OCI-LY7 (cell line): ENCODE measurements around the gene SRCIN1. TPM values are rescaled to one million over a fixed set of nuclear protein-coding genes. Genes with fewer than 3 reads are reported as not detected.

Experiments used
- BruUV-seq: library from RNA; stranded (reverse); fragments of 400-500 nt; replicated peaks from 2 replicates; lab custom pipeline; 2021; lab: Mats Ljungman, UMichigan
- CTCF ChIA-PET: fragments of 300-600 bp; sonication (Branson Sonifier 250); formaldehyde crosslinking; loops from one replicate; lab custom pipeline; 2022; ENCODE audit warnings: antibody characterized with exemption; ENCODE audit not compliant: unreplicated experiment; lab: Charles Lee
- POLR2A ChIA-PET: fragments of 300-600 bp; sonication (Branson Sonifier 250); formaldehyde crosslinking; loops from one replicate; lab custom pipeline; 2022; ENCODE audit warnings: antibody characterized with exemption; lab: Charles Lee
- DNase-seq: peaks from one replicate; pipeline ENCODE4 v3.0.0-alpha.2; 2015; ENCODE audit warnings: low spot score
- H2AFZ ChIP-seq: fragments of 200-600 bp; sonication (generic), shearing (Covaris generic); 2 replicates; pipeline ENCODE4 v1.6.1; 2014; ENCODE audit warnings: mild to moderate bottlenecking, antibody characterized with exemption, low read length, moderate library complexity
- H3K27ac ChIP-seq: fragments of 200-600 bp; sonication (generic); 2 replicates; pipeline ENCODE4 v1.5.1; 2014; ENCODE audit warnings: mixed run types, low read depth, mild to moderate bottlenecking, moderate library complexity, low read length, inconsistent platforms; ENCODE audit not compliant: poor library complexity, severe bottlenecking
- H3K36me3 ChIP-seq: fragments of 200-600 bp; sonication (generic); 2 replicates; pipeline ENCODE4 v1.6.1; 2014; ENCODE audit warnings: mild to moderate bottlenecking, antibody characterized with exemption, low read length, moderate library complexity, mixed read lengths; ENCODE audit not compliant: insufficient read depth
- H3K4me1 ChIP-seq: fragments of 200-600 bp; sonication (generic); 2 replicates; pipeline ENCODE4 v1.5.1; 2014; ENCODE audit warnings: mild to moderate bottlenecking, low read length; ENCODE audit not compliant: insufficient read depth, poor library complexity, severe bottlenecking
- H3K4me2 ChIP-seq: fragments of 200-600 bp; sonication (generic); 2 replicates; pipeline ENCODE4 v1.6.1; 2014; ENCODE audit warnings: mild to moderate bottlenecking, low read length
- H3K4me3 ChIP-seq: fragments of 200-600 bp; sonication (generic); 2 replicates; pipeline ENCODE4 v1.5.1; 2014; ENCODE audit warnings: mild to moderate bottlenecking, low read depth, low read length; ENCODE audit not compliant: poor library complexity, severe bottlenecking
- H3K79me2 ChIP-seq: fragments of 200-600 bp; sonication (generic); 2 replicates; pipeline ENCODE4 v1.6.1; 2016; ENCODE audit warnings: low read depth, mild to moderate bottlenecking, low read length, moderate library complexity, mixed read lengths; ENCODE audit not compliant: insufficient read depth
- H3K9me2 ChIP-seq: fragments of 200-600 bp; sonication (generic); 2 replicates; pipeline ENCODE4 v1.6.1; 2016; ENCODE audit warnings: mild to moderate bottlenecking, low read length, mixed read lengths; ENCODE audit not compliant: insufficient read depth
- H3K9me3 ChIP-seq: fragments of 200-600 bp; sonication (generic); 2 replicates; pipeline ENCODE4 v1.6.1; 2014; ENCODE audit warnings: mild to moderate bottlenecking, mixed run types, low read length, mixed read lengths
- H4K20me1 ChIP-seq: fragments of 200-600 bp; sonication (generic); 2 replicates; pipeline ENCODE4 v1.6.1; 2014; ENCODE audit warnings: mild to moderate bottlenecking, antibody characterized with exemption, low read length, moderate library complexity, mixed read lengths; ENCODE audit not compliant: insufficient read depth
- CTCF ChIP-seq: fragments of 200-600 bp; sonication (generic); conservative IDR thresholded peaks from 2 replicates; pipeline ENCODE4 v1.5.1; 2014; ENCODE audit warnings: mild to moderate bottlenecking, antibody characterized with exemption, low read length, moderate library complexity, mixed read lengths
- EZH2phosphoT487 ChIP-seq: fragments of 200-600 bp; sonication (generic); IDR thresholded peaks from 2 replicates; pipeline ENCODE4 v1.6.1; 2018; ENCODE audit warnings: low read depth, borderline replicate concordance, mild to moderate bottlenecking, mixed run types, antibody characterized with exemption, low read length, moderate library complexity, mixed read lengths
- intact Hi-C: fragments of 100-400 bp; cut with micrococcal nuclease; formaldehyde crosslinking; loops from one replicate; pipeline ENCODE4 v1.10.0; 2022; ENCODE audit not compliant: unreplicated experiment
- total RNA-seq, 2 experiments: library from RNA; depleted of rRNA in 1 of 2; stranded (reverse); fragments of >200 nt in 1 of 2; shearing (Covaris generic) in 1 of 2; gene quantifications; 2 replicates each; pipeline ENCODE4 v1.2.3, GENCODE V29; 2014 to 2022

SRCIN1 gene
- total RNA-seq, 2 experiments from 2014 or later = 1.5 to 4.6 TPM

GRCh38 chr17:38562215-38562569 is 43.6 kb downstream of the SRCIN1 start:
- ChIA-PET CTCF (no interaction called here), POLR2A (no interaction called here)
- BruUV-seq = no TSS peak
- H3K4me1 ChIP-seq = peaks cover 23% of the 10 kb centered on the region
- TF ChIP-seq EZH2phosphoT487 = no peak
- no peak for TF ChIP-seq CTCF
- no peak for DNase-seq
- H3K79me2 ChIP-seq = no peaks in the 10 kb centered on the region
- H3K4me3 ChIP-seq = no peak overlapping the region
- no peaks in the 10 kb centered on the region; the same call in 1 of the 2 replicates for H4K20me1 ChIP-seq
- no peak overlapping the region for H3K27ac ChIP-seq
- intact Hi-C loops = no loop called here
- H3K9me2 ChIP-seq = no peaks in the 10 kb centered on the region
- H3K9me3 ChIP-seq = no peaks in the 10 kb centered on the region
- no peaks in the 10 kb centered on the region for H3K36me3 ChIP-seq
- no peak overlapping the region for H3K4me2 ChIP-seq
- H2AFZ ChIP-seq = no peak overlapping the region

DNA sequence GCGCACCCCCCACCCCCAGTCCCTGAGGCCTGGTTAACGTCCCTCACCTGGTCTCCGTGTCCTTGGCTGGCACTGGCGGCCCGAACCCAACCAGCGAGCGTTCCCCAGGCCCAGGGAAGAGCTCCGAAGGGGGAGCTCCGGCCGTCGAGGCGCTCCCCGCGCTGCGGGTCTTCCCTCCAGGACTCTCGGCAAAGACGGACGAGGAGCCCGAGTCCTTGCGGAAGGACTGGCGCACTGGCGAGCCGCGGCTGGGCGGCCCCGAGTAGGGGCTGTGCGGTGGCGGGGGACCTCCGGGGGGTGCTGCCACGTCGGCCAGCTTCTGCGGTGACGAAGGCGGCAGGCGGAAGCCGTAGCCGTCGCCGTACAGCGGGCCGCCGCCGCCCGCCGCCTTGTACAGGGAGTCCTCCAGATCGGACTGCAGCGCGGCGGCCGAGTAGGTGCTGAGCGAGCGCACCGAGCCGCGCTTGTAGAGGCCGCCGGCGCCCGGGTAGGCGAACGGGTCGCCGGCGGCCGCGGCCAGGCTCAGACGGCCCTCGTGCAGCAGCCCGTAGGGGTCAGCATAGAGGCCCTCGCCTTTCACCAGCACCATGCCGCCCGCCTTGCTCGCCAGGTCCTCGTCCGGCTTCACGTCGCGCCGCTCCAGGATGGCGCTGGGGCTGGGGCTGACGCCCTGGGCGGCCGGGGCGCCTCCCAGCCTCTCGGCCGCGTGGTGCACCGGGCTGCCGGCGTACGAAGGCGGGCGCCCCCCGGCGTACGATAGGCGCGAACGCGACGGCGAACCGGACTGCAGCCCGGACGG is 44.1 kb downstream of the SRCIN1 start:
- no peak overlapping the region for H3K4me3 ChIP-seq
- intact Hi-C loops = no loop called here
- H3K9me3 ChIP-seq = no peaks in the 10 kb centered on the region
- H3K4me2 ChIP-seq = no peak overlapping the region
- H3K27ac ChIP-seq = no peak overlapping the region
- ChIA-PET POLR2A (no interaction called here), CTCF (no interaction called here)
- H3K79me2 ChIP-seq = no peaks in the 10 kb centered on the region
- DNase-seq = no peak
- no TSS peak for BruUV-seq
- TF ChIP-seq CTCF (no peak), EZH2phosphoT487 (no peak)
- H3K9me2 ChIP-seq = no peaks in the 10 kb centered on the region
- H3K36me3 ChIP-seq = no peaks in the 10 kb centered on the region
- H2AFZ ChIP-seq = no peak overlapping the region
- peaks cover 23% of the 10 kb centered on the region for H3K4me1 ChIP-seq
- H4K20me1 ChIP-seq = no peaks in the 10 kb centered on the region; the same call in 1 of the 2 replicates
